Measurements from ENCODE around the gene SH3RF3.
A peak's percentile ranks its signal among the peaks of the same experiment; 100 is the strongest.

The SH3RF3 gene

DNA sequence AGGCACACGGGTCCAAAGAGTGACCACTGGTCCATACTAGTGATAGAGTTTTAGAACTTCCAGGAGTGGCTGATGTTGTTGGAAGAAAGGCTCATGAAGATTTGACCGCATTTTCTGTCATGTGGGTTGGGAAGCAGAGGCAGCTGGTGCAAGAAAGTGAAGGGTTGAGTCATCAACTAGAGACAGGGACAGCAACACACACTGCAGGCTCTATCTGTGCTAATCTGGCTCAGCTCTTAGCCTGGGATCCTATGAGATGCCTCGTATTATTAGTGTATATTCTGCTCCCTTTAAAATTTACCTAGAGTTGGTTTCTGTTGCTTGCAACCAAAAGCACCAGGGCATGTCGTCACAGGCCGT is 2.5 kb upstream of the SH3RF3 start:
- DNase-seq (ENCODE audit: low read depth) = no peak
- TF ChIP-seq CTCF (IDR thresholded peaks at IDR 0.05; ENCODE audit: insufficient read depth, low read depth, low read length, missing control alignments) = no peak
- H3K4me3 ChIP-seq (ENCODE audit: low read depth, low read length) = no peak overlapping the region

DNA sequence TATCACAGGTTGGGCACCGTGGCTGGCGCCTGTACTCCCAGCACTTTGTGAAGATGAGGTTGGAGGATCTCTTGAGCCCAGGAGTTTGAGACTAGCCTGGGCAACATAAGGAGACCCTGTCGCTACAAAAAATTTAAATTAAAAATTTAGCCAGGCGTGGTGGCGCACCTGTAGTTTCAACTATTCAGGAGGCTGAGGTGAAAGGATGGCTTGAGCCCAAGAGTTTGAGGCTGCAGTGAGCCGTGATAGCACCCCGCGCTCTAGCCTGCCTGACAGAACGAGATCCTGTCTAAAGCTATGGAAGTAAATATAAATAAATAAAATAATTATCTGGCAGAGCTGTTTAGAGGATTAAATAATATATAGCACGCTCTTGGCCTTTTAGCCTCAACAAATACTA is 1.4 kb upstream of the SH3RF3 start:
- H3K4me3 ChIP-seq (ENCODE audit: low read depth, low read length) = 0 out of 2 replicates have a peak overlapping the region, but pooled peaks have one; percentile 41
- TF ChIP-seq CTCF (IDR thresholded peaks at IDR 0.05; ENCODE audit: insufficient read depth, low read depth, low read length, missing control alignments) = no peak
- no peak for DNase-seq (ENCODE audit: low read depth)

- DNase-seq (ENCODE audit: low read depth) = peak; percentile 73
- H3K4me3 ChIP-seq (ENCODE audit: low read depth, low read length) = peak overlapping the region; percentile 41
- TF ChIP-seq CTCF (IDR thresholded peaks at IDR 0.05; ENCODE audit: insufficient read depth, low read depth, low read length, missing control alignments) = peak; percentile 77
Observed at GRCh38 chr2:109128048-109128615, 873 bp upstream of the SH3RF3 start.

- peak; percentile 34 for DNase-seq (ENCODE audit: low read depth)
- TF ChIP-seq CTCF (IDR thresholded peaks at IDR 0.05; ENCODE audit: insufficient read depth, low read depth, low read length, missing control alignments) = no peak
- H3K4me3 ChIP-seq (ENCODE audit: low read depth, low read length) = peak overlapping the region; percentile 41
Observed at GRCh38 chr2:109129356-109129920, 433 bp downstream of the SH3RF3 start.

- no peak for TF ChIP-seq CTCF (IDR thresholded peaks at IDR 0.05; ENCODE audit: insufficient read depth, low read depth, low read length, missing control alignments)
- peak overlapping the region; percentile 32 for H3K4me3 ChIP-seq (ENCODE audit: low read depth, low read length)
- DNase-seq (ENCODE audit: low read depth) = peak; percentile 29
Observed at GRCh38 chr2:109129921-109130722, 1.1 kb downstream of the SH3RF3 start.

DNA sequence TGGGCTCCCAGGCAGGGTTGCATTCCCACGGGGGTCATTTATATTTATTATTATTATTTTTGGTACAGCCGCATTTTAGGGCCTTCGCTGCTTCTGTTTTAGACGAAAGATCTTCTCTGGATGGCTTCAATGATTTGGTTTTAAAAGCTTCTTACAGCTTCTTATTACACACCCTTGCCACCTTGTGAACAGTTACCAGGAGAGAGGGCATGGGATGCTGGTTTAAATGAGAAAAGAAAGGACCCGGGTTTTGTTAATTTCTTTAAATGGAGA is 1.7 kb downstream of the SH3RF3 start:
- no peak for DNase-seq (ENCODE audit: low read depth)
- TF ChIP-seq CTCF (IDR thresholded peaks at IDR 0.05; ENCODE audit: insufficient read depth, low read depth, low read length, missing control alignments) = no peak
- H3K4me3 ChIP-seq (ENCODE audit: low read depth, low read length) = peak overlapping the region; percentile 8
